Hepatocyte (in vitro differentiated cells): Measurements from ENCODE around the gene DENND5B. TPM values are rescaled to one million over a fixed set of nuclear protein-coding genes. Genes with fewer than 3 reads are reported as not detected.
A peak's percentile ranks its signal among the peaks of the same experiment; 100 is the strongest.
"Not testable (repeated sequence)": the region's sequence is repeated elsewhere in the genome, so short reads cannot be mapped to it uniquely, and the experiment has no call there.

ENCODE experiments used
- DNase-seq: peaks from one replicate; pipeline ENCODE4 v3.0.0-alpha.2; 2016; ENCODE audit warnings: low spot score
- H2AFZ ChIP-seq: fragments of 200-600 bp; sonication (generic); 2 replicates; pipeline ENCODE4 v1.6.0; 2016; ENCODE audit warnings: antibody characterized with exemption, mild to moderate bottlenecking
- H3K27ac ChIP-seq: fragments of 200-600 bp; sonication (generic); 2 replicates; pipeline ENCODE4 v1.5.1; 2016; ENCODE audit warnings: mild to moderate bottlenecking
- H3K27me3 ChIP-seq: fragments of 200-600 bp; sonication (generic); 2 replicates; pipeline ENCODE4 v1.6.1; 2016
- H3K36me3 ChIP-seq: fragments of 200-600 bp; sonication (generic); replicated peaks from 2 replicates; pipeline ENCODE4 v1.5.1; 2016; ENCODE audit warnings: low read depth; ENCODE audit not compliant: insufficient read depth
- H3K4me1 ChIP-seq: fragments of 200-600 bp; sonication (generic); 2 replicates; pipeline ENCODE4 v1.5.1; 2016; ENCODE audit warnings: mild to moderate bottlenecking, moderate library complexity; ENCODE audit not compliant: insufficient read depth
- H3K4me2 ChIP-seq: fragments of 200-600 bp; sonication (generic); 2 replicates; pipeline ENCODE4 v1.6.0; 2016
- H3K4me3 ChIP-seq: fragments of 200-600 bp; sonication (generic); 2 replicates; pipeline ENCODE4 v1.5.1; 2016; ENCODE audit warnings: mild to moderate bottlenecking
- H3K79me2 ChIP-seq: fragments of 200-600 bp; sonication (generic); 2 replicates; pipeline ENCODE4 v1.6.0; 2017; ENCODE audit warnings: mild to moderate bottlenecking
- H3K9me2 ChIP-seq: fragments of 200-600 bp; sonication (generic); replicated peaks from 2 replicates; pipeline ENCODE4 v1.6.0; 2017; ENCODE audit warnings: mild to moderate bottlenecking; ENCODE audit not compliant: insufficient read depth
- H3K9me3 ChIP-seq: fragments of 200-600 bp; sonication (generic); 2 replicates; pipeline ENCODE4 v1.5.1; 2016; ENCODE audit warnings: low read depth, mild to moderate bottlenecking
- H4K20me1 ChIP-seq: fragments of 200-600 bp; sonication (generic); 2 replicates; pipeline ENCODE4 v1.6.0; 2016; ENCODE audit warnings: mild to moderate bottlenecking; ENCODE audit not compliant: insufficient read depth, poor library complexity, severe bottlenecking
- CTCF ChIP-seq: fragments of 200-600 bp; sonication (generic); IDR thresholded peaks from 2 replicates; pipeline ENCODE4 v1.5.1; 2016; ENCODE audit warnings: antibody characterized with exemption, mild to moderate bottlenecking; ENCODE audit not compliant: poor library complexity
- EZH2 ChIP-seq: fragments of 200-600 bp; sonication (generic); IDR thresholded peaks from 2 replicates; pipeline ENCODE4 v1.6.1; 2016; ENCODE audit warnings: antibody characterized with exemption, mild to moderate bottlenecking, borderline replicate concordance
- EZH2phosphoT487 ChIP-seq: fragments of 200-600 bp; sonication (generic); IDR thresholded peaks from one replicate; pipeline ENCODE4 v1.6.1; 2018; ENCODE audit warnings: antibody characterized with exemption, mild to moderate bottlenecking, low read depth, moderate library complexity; ENCODE audit not compliant: unreplicated experiment, severe bottlenecking
- WGBS: methylation state at CpG from one replicate; pipeline ENCODE4 v1.1.6; 2016; ENCODE audit warnings: low lambda C conversion rate; ENCODE audit errors: missing lambda C conversion rate; 5-methylcytosine and 5-hydroxymethylcytosine counted together
- polyA plus RNA-seq: library from polyadenylated mRNA; unstranded; fragments of >200 nt; fragmentation: Nextera tagmentation; extraction: Ambion mirVana; gene quantifications from 2 replicates; pipeline ENCODE4 v1.2.1, GENCODE V29; 2016
- total RNA-seq: library from RNA; depleted of rRNA; stranded (reverse); fragments of >200 nt; gene quantifications from 2 replicates; pipeline ENCODE4 v1.2.3, GENCODE V29; 2014

DENND5B gene
- total and polyA plus RNA-seq, 2 experiments from 2014 or later, result 10.4 to 24.9 TPM

GRCh38 chr12:31375422-31375821 is 215.5 kb downstream of the DENND5B start:
- not testable (repeated sequence) for H2AFZ ChIP-seq, H3K9me2 ChIP-seq, H3K4me3 ChIP-seq, H4K20me1 ChIP-seq, H3K36me3 ChIP-seq, DNase-seq, H3K27me3 ChIP-seq, H3K79me2 ChIP-seq, H3K9me3 ChIP-seq, H3K4me2 ChIP-seq, H3K4me1 ChIP-seq, H3K27ac ChIP-seq
- WGBS, result 89% methylated on average over 6 of the region's 6 CpGs

- Histone ChIP-seq H4K20me1 (no peaks in the 10 kb centered on the region), H3K27ac (peak overlapping the region; percentile 97), H3K9me3 (no peaks in the 10 kb centered on the region), H3K9me2 (no peaks in the 10 kb centered on the region), H3K4me1 (peaks cover 21% of the 10 kb centered on the region), H3K27me3 (no peaks in the 10 kb centered on the region), H3K36me3 (no peaks in the 10 kb centered on the region), H3K4me2 (peak overlapping the region; percentile 73), H3K4me3 (no peak overlapping the region), H3K79me2 (no peaks in the 10 kb centered on the region), H2AFZ (peak overlapping the region; percentile 64)
- DNase-seq, result peak; percentile 75
- TF ChIP-seq CTCF (no peak), EZH2phosphoT487 (no peak), EZH2 (no peak)
- 50% methylated on average over 2 of the region's 2 CpGs for WGBS
Observed at GRCh38 chr12:31371256-31371620, 219.7 kb downstream of the DENND5B start.

GRCh38 chr12:31370531-31371255 is 220.2 kb downstream of the DENND5B start:
- WGBS, result 25% methylated on average over 10 of the region's 10 CpGs
- Histone ChIP-seq H3K9me2 (no peaks in the 10 kb centered on the region), H3K4me2 (peak overlapping the region; percentile 73), H4K20me1 (no peaks in the 10 kb centered on the region), H3K79me2 (no peaks in the 10 kb centered on the region), H3K27me3 (no peaks in the 10 kb centered on the region), H3K27ac (peak overlapping the region; percentile 97), H2AFZ (peak overlapping the region; percentile 64), H3K36me3 (no peaks in the 10 kb centered on the region), H3K9me3 (no peaks in the 10 kb centered on the region), H3K4me1 (peaks cover 21% of the 10 kb centered on the region), H3K4me3 (no peak overlapping the region)
- DNase-seq, result peak; percentile 77
- TF ChIP-seq CTCF, result no peak
- no peak for TF ChIP-seq EZH2phosphoT487
- TF ChIP-seq EZH2, result no peak

GRCh38 chr12:31369712-31370521 is 221.0 kb downstream of the DENND5B start:
- Histone ChIP-seq H2AFZ (peak overlapping the region; percentile 64), H4K20me1 (no peaks in the 10 kb centered on the region), H3K27me3 (no peaks in the 10 kb centered on the region), H3K4me2 (peak overlapping the region; percentile 73), H3K27ac (peak overlapping the region; percentile 97), H3K4me3 (peak overlapping the region; percentile 8), H3K79me2 (no peaks in the 10 kb centered on the region), H3K36me3 (no peaks in the 10 kb centered on the region), H3K9me3 (no peaks in the 10 kb centered on the region), H3K9me2 (no peaks in the 10 kb centered on the region), H3K4me1 (peaks cover 21% of the 10 kb centered on the region)
- DNase-seq, result peak; percentile 73
- TF ChIP-seq EZH2 (no peak), CTCF (no peak), EZH2phosphoT487 (no peak)
- WGBS, result 15% methylated on average over 21 of the region's 21 CpGs
